DND-41 (cell line): ENCODE data around the gene SELL.

Experiments used
- CTCF ChIP-seq: IDR thresholded peaks from 2 replicates; pipeline ENCODE4 v1.5.1; 2012; ENCODE audit warnings: borderline replicate concordance, low read length, moderate library complexity, mild to moderate bottlenecking; ENCODE audit not compliant: poor library complexity, severe bottlenecking; ENCODE audit errors: extremely low read depth
- EZH2 ChIP-seq: IDR thresholded peaks from 3 replicates; pipeline ENCODE4 v1.6.1; 2012; ENCODE audit warnings: borderline replicate concordance, low read depth, mild to moderate bottlenecking, moderate library complexity, low read length, inconsistent platforms; ENCODE audit not compliant: severe bottlenecking

- TF ChIP-seq CTCF (no peak), EZH2 (no peak)
Measured at GRCh38 chr1:169679692-169680091, 31.7 kb downstream of the SELL start.
